ENCODE measurements around the gene NYNRIN.

The NYNRIN gene

GRCh38 chr14:24406416-24406815, 7.6 kb downstream of the NYNRIN start:
- Histone ChIP-seq H3K27ac (no peak overlapping the region), H3K4me1 (peaks cover 5% of the 10 kb centered on the region), H2AFZ (no peak overlapping the region), H3K9ac (no peak overlapping the region), H3K36me3 (ENCODE audit: control insufficient read depth, insufficient read depth, low read length) (no peaks in the 10 kb centered on the region), H3K9me3 (ENCODE audit: control insufficient read depth, low read length) (no peaks in the 10 kb centered on the region), H3K4me2 (ENCODE audit: low read length) (no peak overlapping the region), H3K27me3 (ENCODE audit: control insufficient read depth, insufficient read depth, low read length) (no peaks in the 10 kb centered on the region), H3K4me3 (ENCODE audit: low read depth, low read length) (no peak overlapping the region), H3K79me2 (no peaks in the 10 kb centered on the region)
- TF ChIP-seq CTCF (IDR thresholded peaks at IDR 0.05) = no peak

GRCh38 chr14:24407608-24408325, 9.0 kb downstream of the NYNRIN start:
- Histone ChIP-seq H3K4me1 (peaks cover 2% of the 10 kb centered on the region), H2AFZ (no peak overlapping the region), H3K36me3 (ENCODE audit: control insufficient read depth, insufficient read depth, low read length) (no peaks in the 10 kb centered on the region), H3K27me3 (ENCODE audit: control insufficient read depth, insufficient read depth, low read length) (no peaks in the 10 kb centered on the region), H3K79me2 (no peaks in the 10 kb centered on the region), H3K4me2 (ENCODE audit: low read length) (no peak overlapping the region), H3K9ac (no peak overlapping the region), H3K27ac (no peak overlapping the region), H3K4me3 (ENCODE audit: low read depth, low read length) (no peak overlapping the region), H3K9me3 (ENCODE audit: control insufficient read depth, low read length) (no peaks in the 10 kb centered on the region)
- TF ChIP-seq CTCF (IDR thresholded peaks at IDR 0.05) = no peak

GRCh38 chr14:24408764-24409163, 10.0 kb downstream of the NYNRIN start:
- H3K27ac ChIP-seq = no peak overlapping the region
- no peak overlapping the region for H3K9ac ChIP-seq
- no peak for TF ChIP-seq CTCF (IDR thresholded peaks at IDR 0.05)
- H3K36me3 ChIP-seq (ENCODE audit: control insufficient read depth, insufficient read depth, low read length) = no peaks in the 10 kb centered on the region
- no peaks in the 10 kb centered on the region for H3K9me3 ChIP-seq (ENCODE audit: control insufficient read depth, low read length)
- no peak overlapping the region for H2AFZ ChIP-seq
- H3K4me1 ChIP-seq = no peaks in the 10 kb centered on the region
- H3K4me3 ChIP-seq (ENCODE audit: low read depth, low read length) = no peak overlapping the region
- no peaks in the 10 kb centered on the region for H3K27me3 ChIP-seq (ENCODE audit: control insufficient read depth, insufficient read depth, low read length)
- H3K79me2 ChIP-seq = no peaks in the 10 kb centered on the region
- H3K4me2 ChIP-seq (ENCODE audit: low read length) = no peak overlapping the region

GRCh38 chr14:24409192-24409591, 10.4 kb downstream of the NYNRIN start:
- TF ChIP-seq CTCF (IDR thresholded peaks at IDR 0.05) = no peak
- Histone ChIP-seq H3K79me2 (no peaks in the 10 kb centered on the region), H3K27me3 (ENCODE audit: control insufficient read depth, insufficient read depth, low read length) (no peaks in the 10 kb centered on the region), H3K36me3 (ENCODE audit: control insufficient read depth, insufficient read depth, low read length) (no peaks in the 10 kb centered on the region), H3K4me1 (no peaks in the 10 kb centered on the region), H3K9me3 (ENCODE audit: control insufficient read depth, low read length) (no peaks in the 10 kb centered on the region), H3K9ac (no peak overlapping the region), H3K27ac (no peak overlapping the region), H3K4me2 (ENCODE audit: low read length) (no peak overlapping the region), H3K4me3 (ENCODE audit: low read depth, low read length) (no peak overlapping the region), H2AFZ (no peak overlapping the region)

- Histone ChIP-seq H3K27me3 (ENCODE audit: control insufficient read depth, insufficient read depth, low read length) (no peaks in the 10 kb centered on the region), H3K79me2 (no peaks in the 10 kb centered on the region), H3K4me1 (no peaks in the 10 kb centered on the region), H3K9ac (no peak overlapping the region), H3K27ac (no peak overlapping the region), H3K36me3 (ENCODE audit: control insufficient read depth, insufficient read depth, low read length) (no peaks in the 10 kb centered on the region), H2AFZ (no peak overlapping the region), H3K4me3 (ENCODE audit: low read depth, low read length) (no peak overlapping the region), H3K9me3 (ENCODE audit: control insufficient read depth, low read length) (no peaks in the 10 kb centered on the region), H3K4me2 (ENCODE audit: low read length) (no peak overlapping the region)
- no peak for TF ChIP-seq CTCF (IDR thresholded peaks at IDR 0.05)
Measured at GRCh38 chr14:24409956-24410355, 11.2 kb downstream of the NYNRIN start.

Measured in parathyroid adenoma (tissue), 2 donors.